Measurements from ENCODE around the gene MACROD2.

DNA sequence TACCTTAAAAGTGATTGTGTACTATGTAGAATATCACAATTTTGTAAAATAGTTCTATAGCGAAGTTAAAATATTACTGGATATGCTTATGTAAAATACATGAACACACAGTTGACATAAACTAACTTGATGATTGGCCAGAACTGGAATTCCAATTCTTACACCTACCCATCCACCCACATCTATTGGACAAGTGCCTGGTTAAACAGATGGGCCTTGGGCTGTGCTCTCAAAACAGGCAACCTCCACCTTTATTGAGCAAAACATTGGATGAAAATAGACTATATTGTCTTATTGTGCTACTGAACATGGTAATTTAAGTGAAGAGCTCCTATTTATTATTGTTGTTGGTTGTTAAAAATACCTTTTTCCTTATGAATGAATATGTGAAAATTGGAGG lies 496.1 kb downstream of the MACROD2 start:
- TF ChIP-seq, protein P1, sequence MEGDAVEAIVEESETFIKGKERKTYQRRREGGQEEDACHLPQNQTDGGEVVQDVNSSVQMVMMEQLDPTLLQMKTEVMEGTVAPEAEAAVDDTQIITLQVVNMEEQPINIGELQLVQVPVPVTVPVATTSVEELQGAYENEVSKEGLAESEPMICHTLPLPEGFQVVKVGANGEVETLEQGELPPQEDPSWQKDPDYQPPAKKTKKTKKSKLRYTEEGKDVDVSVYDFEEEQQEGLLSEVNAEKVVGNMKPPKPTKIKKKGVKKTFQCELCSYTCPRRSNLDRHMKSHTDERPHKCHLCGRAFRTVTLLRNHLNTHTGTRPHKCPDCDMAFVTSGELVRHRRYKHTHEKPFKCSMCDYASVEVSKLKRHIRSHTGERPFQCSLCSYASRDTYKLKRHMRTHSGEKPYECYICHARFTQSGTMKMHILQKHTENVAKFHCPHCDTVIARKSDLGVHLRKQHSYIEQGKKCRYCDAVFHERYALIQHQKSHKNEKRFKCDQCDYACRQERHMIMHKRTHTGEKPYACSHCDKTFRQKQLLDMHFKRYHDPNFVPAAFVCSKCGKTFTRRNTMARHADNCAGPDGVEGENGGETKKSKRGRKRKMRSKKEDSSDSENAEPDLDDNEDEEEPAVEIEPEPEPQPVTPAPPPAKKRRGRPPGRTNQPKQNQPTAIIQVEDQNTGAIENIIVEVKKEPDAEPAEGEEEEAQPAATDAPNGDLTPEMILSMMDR (tag by site-specific recombination; IDR thresholded peaks at IDR 0.05), result no peak
- no peak for TF ChIP-seq YY1 (tag by site-specific recombination; IDR thresholded peaks at IDR 0.05)
- TF ChIP-seq, protein P2, sequence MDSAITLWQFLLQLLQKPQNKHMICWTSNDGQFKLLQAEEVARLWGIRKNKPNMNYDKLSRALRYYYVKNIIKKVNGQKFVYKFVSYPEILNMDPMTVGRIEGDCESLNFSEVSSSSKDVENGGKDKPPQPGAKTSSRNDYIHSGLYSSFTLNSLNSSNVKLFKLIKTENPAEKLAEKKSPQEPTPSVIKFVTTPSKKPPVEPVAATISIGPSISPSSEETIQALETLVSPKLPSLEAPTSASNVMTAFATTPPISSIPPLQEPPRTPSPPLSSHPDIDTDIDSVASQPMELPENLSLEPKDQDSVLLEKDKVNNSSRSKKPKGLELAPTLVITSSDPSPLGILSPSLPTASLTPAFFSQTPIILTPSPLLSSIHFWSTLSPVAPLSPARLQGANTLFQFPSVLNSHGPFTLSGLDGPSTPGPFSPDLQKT (IDR thresholded peaks at IDR 0.05; ENCODE audit: borderline replicate concordance, low read depth, low read length), result no peak
- TF ChIP-seq, protein P3, sequence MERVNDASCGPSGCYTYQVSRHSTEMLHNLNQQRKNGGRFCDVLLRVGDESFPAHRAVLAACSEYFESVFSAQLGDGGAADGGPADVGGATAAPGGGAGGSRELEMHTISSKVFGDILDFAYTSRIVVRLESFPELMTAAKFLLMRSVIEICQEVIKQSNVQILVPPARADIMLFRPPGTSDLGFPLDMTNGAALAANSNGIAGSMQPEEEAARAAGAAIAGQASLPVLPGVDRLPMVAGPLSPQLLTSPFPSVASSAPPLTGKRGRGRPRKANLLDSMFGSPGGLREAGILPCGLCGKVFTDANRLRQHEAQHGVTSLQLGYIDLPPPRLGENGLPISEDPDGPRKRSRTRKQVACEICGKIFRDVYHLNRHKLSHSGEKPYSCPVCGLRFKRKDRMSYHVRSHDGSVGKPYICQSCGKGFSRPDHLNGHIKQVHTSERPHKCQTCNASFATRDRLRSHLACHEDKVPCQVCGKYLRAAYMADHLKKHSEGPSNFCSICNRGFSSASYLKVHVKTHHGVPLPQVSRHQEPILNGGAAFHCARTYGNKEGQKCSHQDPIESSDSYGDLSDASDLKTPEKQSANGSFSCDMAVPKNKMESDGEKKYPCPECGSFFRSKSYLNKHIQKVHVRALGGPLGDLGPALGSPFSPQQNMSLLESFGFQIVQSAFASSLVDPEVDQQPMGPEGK (tag by site-specific recombination; IDR thresholded peaks at IDR 0.05), result no peak
- TF ChIP-seq, protein P4, sequence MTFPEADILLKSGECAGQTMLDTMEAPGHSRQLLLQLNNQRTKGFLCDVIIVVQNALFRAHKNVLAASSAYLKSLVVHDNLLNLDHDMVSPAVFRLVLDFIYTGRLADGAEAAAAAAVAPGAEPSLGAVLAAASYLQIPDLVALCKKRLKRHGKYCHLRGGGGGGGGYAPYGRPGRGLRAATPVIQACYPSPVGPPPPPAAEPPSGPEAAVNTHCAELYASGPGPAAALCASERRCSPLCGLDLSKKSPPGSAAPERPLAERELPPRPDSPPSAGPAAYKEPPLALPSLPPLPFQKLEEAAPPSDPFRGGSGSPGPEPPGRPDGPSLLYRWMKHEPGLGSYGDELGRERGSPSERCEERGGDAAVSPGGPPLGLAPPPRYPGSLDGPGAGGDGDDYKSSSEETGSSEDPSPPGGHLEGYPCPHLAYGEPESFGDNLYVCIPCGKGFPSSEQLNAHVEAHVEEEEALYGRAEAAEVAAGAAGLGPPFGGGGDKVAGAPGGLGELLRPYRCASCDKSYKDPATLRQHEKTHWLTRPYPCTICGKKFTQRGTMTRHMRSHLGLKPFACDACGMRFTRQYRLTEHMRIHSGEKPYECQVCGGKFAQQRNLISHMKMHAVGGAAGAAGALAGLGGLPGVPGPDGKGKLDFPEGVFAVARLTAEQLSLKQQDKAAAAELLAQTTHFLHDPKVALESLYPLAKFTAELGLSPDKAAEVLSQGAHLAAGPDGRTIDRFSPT (tag by site-specific recombination; IDR thresholded peaks at IDR 0.05), result no peak
- TF ChIP-seq, protein P5, sequence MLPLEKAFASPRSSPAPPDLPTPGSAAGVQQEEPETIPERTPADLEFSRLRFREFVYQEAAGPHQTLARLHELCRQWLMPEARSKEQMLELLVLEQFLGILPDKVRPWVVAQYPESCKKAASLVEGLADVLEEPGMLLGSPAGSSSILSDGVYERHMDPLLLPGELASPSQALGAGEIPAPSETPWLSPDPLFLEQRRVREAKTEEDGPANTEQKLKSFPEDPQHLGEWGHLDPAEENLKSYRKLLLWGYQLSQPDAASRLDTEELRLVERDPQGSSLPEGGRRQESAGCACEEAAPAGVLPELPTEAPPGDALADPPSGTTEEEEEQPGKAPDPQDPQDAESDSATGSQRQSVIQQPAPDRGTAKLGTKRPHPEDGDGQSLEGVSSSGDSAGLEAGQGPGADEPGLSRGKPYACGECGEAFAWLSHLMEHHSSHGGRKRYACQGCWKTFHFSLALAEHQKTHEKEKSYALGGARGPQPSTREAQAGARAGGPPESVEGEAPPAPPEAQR (tag by site-specific recombination; IDR thresholded peaks at IDR 0.05), result no peak
- TF ChIP-seq ZNF423 (tag by site-specific recombination; IDR thresholded peaks at IDR 0.05), result no peak
- no peak for TF ChIP-seq ZNF76 (tag by site-specific recombination; IDR thresholded peaks at IDR 0.05; ENCODE audit: borderline replicate concordance, low read depth)
- TF ChIP-seq, protein P6, sequence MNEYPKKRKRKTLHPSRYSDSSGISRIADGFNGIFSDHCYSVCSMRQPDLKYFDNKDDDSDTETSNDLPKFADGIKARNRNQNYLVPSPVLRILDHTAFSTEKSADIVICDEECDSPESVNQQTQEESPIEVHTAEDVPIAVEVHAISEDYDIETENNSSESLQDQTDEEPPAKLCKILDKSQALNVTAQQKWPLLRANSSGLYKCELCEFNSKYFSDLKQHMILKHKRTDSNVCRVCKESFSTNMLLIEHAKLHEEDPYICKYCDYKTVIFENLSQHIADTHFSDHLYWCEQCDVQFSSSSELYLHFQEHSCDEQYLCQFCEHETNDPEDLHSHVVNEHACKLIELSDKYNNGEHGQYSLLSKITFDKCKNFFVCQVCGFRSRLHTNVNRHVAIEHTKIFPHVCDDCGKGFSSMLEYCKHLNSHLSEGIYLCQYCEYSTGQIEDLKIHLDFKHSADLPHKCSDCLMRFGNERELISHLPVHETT (tag by site-specific recombination; IDR thresholded peaks at IDR 0.05), result no peak
- no peak for TF ChIP-seq ZNF10 (tag by site-specific recombination; IDR thresholded peaks at IDR 0.05)
- no peak for TF ChIP-seq ZNF830 (tag by site-specific recombination; IDR thresholded peaks at IDR 0.05; ENCODE audit: low read depth)
- no peak for TF ChIP-seq ZNF133 (tag by site-specific recombination; IDR thresholded peaks at IDR 0.05)
- TF ChIP-seq SALL2 (tag by site-specific recombination; IDR thresholded peaks at IDR 0.05; ENCODE audit: borderline replicate concordance), result no peak
